Thyroid gland (tissue), 4 donors: ENCODE results near the gene GATB.

Source experiments
- CTCF ChIP-seq, 6 experiments: fragments of 200-600 bp in 3 of 6; fragments of 450-650 bp in 3 of 6; sonication (generic) in 3 of 6; IDR thresholded peaks; one replicate each; pipeline ENCODE4 v1.5.1; 2016 to 2019; ENCODE audit warnings: antibody characterized with exemption in 6 of 6, mild to moderate bottlenecking in 2 of 6, inconsistent platforms in 1 of 6, moderate library complexity in 1 of 6
- POLR2A ChIP-seq, 2 donors: fragments of 450-650 bp; IDR thresholded peaks; one replicate each; pipeline ENCODE4 v1.6.1; 2017; ENCODE audit warnings: antibody characterized with exemption in 2 of 2, mild to moderate bottlenecking in 2 of 2, moderate library complexity in 1 of 2

- TF ChIP-seq CTCF (IDR thresholded peaks at IDR 0.05) (no peak), POLR2A (IDR thresholded peaks at IDR 0.05) (no peak)
Measured at GRCh38 chr4:151743128-151743854, 17.5 kb downstream of the GATB start.
